ENCODE data around the gene NGFR. TPM values are rescaled to one million over a fixed set of nuclear protein-coding genes. Genes with fewer than 3 reads are reported as not detected.
A peak's percentile ranks its signal among the peaks of the same experiment; 100 is the strongest.

NGFR gene
- total RNA-seq, 1 donor from 2014 or later, result 334 TPM

- H3K36me3 Mint-ChIP-seq (ENCODE audit: low read depth), result no peaks in the 10 kb centered on the region
- no peak for TF ChIP-seq CTCF (conservative IDR thresholded peaks at IDR 0.05)
These were observed 42.9 kb upstream of the NGFR start for GRCh38 chr17:49452201-49452600.

GRCh38 chr17:49452661-49453060, 42.4 kb upstream of the NGFR start:
- no peak for TF ChIP-seq CTCF (conservative IDR thresholded peaks at IDR 0.05)
- H3K9me3 Mint-ChIP-seq, result no peaks in the 10 kb centered on the region
- H3K27ac Mint-ChIP-seq (ENCODE audit: unreplicated experiment), result peak overlapping the region; percentile 100
- H3K27me3 Mint-ChIP-seq (ENCODE audit: low read depth), result peaks cover under 1% of the 10 kb centered on the region
- no peak for DNase-seq (ENCODE audit: low read depth, low spot score)
- peak overlapping the region; percentile 58 for H3K4me3 Mint-ChIP-seq
- no peaks in the 10 kb centered on the region for H3K36me3 Mint-ChIP-seq (ENCODE audit: low read depth)
- H3K4me1 Mint-ChIP-seq, result peaks cover 82% of the 10 kb centered on the region

More at GRCh38 chr17:49452201-49452600, 42.9 kb upstream of the NGFR start:
- no peaks in the 10 kb centered on the region for H3K9me3 Mint-ChIP-seq
- no peaks in the 10 kb centered on the region for H3K27me3 Mint-ChIP-seq (ENCODE audit: low read depth)
- no peak for DNase-seq (ENCODE audit: low read depth, low spot score)
- no peak overlapping the region for H3K27ac Mint-ChIP-seq (ENCODE audit: unreplicated experiment)
- H3K4me1 Mint-ChIP-seq, result peaks cover 79% of the 10 kb centered on the region
- H3K4me3 Mint-ChIP-seq, result peak overlapping the region; percentile 27

- TF ChIP-seq CTCF (conservative IDR thresholded peaks at IDR 0.05), result no peak
- peak overlapping the region; percentile 100 for H3K27ac Mint-ChIP-seq (ENCODE audit: unreplicated experiment)
These were observed 41.0 kb upstream of the NGFR start for GRCh38 chr17:49454050-49454449.

GRCh38 chr17:49455272-49455861, 39.7 kb upstream of the NGFR start:
- H3K27me3 Mint-ChIP-seq (ENCODE audit: low read depth), result peaks cover 3% of the 10 kb centered on the region

More at GRCh38 chr17:49454050-49454449, 41.0 kb upstream of the NGFR start:
- Mint-ChIP-seq H3K36me3 (ENCODE audit: low read depth) (no peaks in the 10 kb centered on the region), H3K27me3 (ENCODE audit: low read depth) (peaks cover 3% of the 10 kb centered on the region), H3K4me3 (peak overlapping the region; percentile 82), H3K9me3 (no peaks in the 10 kb centered on the region), H3K4me1 (peaks cover 79% of the 10 kb centered on the region)
- DNase-seq (ENCODE audit: low read depth, low spot score), result peak; percentile 41

DNA sequence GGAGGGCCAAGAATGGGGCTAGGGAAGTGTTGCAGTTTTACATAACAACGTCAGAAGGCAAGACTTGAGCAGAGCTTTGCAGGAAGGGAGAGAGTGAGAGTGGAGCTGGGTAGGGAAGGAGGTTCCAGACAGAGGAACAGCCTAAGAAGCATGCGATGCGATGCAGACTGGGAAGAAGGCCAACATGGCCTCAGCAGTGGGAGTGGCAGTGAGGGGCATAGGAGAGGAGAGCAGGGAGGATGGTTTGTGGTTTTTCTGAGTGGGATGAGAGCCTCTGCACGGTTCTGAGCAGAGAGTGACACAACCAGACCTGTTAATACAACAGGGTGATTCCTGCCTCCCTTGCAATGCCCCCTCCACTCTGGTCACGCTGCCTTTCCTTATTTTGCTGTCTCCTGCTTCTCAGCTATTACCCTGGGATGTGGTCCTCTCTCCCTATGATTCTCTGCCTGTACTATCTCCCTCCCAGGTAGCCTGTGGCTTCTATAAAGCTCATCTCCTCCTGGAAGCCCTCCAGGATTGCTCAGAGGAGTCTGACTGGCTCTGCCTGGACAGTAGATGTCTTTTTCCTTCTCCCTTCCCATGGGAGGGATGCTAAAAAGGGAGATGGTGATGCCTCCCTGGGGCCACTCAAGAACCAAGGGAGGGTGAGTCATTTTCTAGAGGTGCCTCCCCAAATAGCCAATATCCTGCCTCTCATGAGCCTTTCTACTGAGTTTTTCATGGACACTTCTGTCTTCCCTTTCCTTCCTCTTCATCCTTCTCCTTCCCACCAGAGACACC, 38.7 kb upstream of the NGFR start:
- DNase-seq (ENCODE audit: low read depth, low spot score), result no peak
- Mint-ChIP-seq H3K27ac (ENCODE audit: unreplicated experiment) (no peak overlapping the region), H3K4me3 (no peak overlapping the region), H3K9me3 (no peaks in the 10 kb centered on the region), H3K36me3 (ENCODE audit: low read depth) (no peaks in the 10 kb centered on the region), H3K4me1 (peaks cover 77% of the 10 kb centered on the region), H3K27me3 (ENCODE audit: low read depth) (peaks cover 3% of the 10 kb centered on the region)
- no peak for TF ChIP-seq CTCF (conservative IDR thresholded peaks at IDR 0.05)

More at GRCh38 chr17:49455272-49455861, 39.7 kb upstream of the NGFR start:
- no peak for DNase-seq (ENCODE audit: low read depth, low spot score)
- peaks cover 82% of the 10 kb centered on the region for H3K4me1 Mint-ChIP-seq
- TF ChIP-seq CTCF (conservative IDR thresholded peaks at IDR 0.05), result no peak
- H3K9me3 Mint-ChIP-seq, result no peaks in the 10 kb centered on the region
- no peak overlapping the region for H3K4me3 Mint-ChIP-seq
- H3K27ac Mint-ChIP-seq (ENCODE audit: unreplicated experiment), result no peak overlapping the region
- no peaks in the 10 kb centered on the region for H3K36me3 Mint-ChIP-seq (ENCODE audit: low read depth)

Measured in neural crest cell (in vitro differentiated cells).